GM18858 (cell line): ENCODE measurements around the gene TMEM243.
"Not testable (repeated sequence)": the region's sequence is repeated elsewhere in the genome, so short reads cannot be mapped to it uniquely, and the experiment has no call there.

ENCODE experiments used
- ATAC-seq: cut with Tn5 transposase; IDR thresholded peaks from one replicate; pipeline ENCODE4 v1.9.1; 2021; ENCODE audit not compliant: unreplicated experiment

Gene TMEM243

DNA sequence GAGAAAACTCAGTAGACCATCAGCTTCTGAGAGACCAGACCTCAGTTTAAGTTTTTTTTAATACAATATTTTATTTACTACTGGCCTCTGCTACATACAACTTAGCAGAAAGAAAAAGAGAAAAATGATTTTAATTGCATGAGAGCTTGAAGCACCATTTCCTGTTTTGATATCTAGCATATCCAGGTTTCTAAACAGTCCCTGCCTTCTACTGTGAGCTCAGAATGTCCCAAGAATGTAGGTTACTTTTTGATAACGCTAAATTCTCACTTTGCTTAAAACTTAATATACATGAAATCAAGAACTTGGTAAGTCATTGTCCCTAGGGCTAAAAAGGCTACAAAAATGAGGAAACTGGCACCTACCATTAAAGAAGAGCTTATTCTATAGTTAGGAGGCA, 7.0 kb downstream of the TMEM243 start:
- ATAC-seq = no peak

DNA sequence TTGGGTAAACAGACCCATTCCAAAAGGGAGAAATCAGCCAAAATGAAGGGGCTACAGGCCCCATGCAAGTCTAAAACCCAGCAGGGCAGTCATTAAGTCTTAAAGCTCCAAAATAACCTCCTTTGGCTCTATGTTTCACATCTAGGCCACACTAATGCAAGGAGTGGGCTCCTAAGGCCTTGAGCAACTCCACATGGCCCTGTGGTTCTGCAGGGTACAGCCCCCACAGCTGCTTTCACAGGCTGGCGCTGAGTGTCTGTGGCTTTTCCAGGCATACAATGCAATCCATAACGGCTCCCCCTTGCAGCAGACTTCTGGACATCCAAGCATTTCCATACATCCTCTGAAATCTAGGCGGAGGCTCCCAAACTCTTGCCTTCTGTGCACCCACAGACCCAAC, 9.0 kb downstream of the TMEM243 start:
- ATAC-seq = no peak

DNA sequence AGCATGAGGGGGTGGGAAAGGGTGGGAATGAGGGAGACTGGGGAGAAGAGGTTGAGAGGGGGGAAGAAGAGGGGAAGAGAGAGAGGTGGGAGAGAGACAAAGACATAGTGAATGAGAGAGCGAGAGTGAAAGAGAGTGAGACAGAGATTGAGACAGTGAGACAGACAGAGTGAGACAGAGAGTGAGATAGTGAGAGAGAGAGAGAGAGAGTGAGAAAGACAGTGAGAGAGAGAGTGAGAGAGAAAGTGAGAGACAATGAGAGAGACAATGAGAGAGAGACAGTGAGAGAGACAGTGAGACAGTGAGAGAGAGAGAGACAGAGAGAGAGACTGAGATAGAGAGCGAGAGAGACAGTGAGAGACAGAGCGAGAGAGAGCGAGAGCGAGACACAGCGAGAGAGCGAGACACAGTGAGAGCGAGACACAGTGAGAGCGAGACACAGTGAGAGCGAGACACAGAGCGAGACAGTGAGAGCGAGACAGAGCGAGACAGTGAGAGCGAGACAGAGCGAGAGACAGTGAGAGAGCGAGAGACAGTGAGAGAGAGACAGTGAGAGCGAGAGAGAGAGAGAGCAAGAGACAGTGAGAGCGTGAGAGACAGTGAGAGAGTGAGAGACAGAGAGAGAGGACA, 10.1 kb downstream of the TMEM243 start:
- no peak for ATAC-seq

DNA sequence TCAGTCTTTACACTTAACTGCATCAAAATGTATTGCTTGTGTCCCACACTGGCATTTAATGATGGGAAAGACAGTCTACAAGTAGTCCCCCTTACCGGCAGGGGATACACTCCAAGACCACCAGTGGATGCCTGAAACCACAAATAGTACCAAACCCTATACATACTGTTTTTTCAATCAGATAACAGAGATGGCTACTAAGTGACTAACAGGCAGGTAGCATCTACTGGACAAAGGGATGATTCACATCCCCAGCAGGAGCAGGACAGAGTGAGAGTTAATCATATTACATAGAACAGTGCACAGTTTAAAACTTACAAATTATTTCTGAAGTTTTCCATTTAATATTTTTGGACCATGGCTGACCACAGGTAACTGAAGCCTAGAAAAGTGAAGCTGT, 13.2 kb downstream of the TMEM243 start:
- no peak for ATAC-seq

DNA sequence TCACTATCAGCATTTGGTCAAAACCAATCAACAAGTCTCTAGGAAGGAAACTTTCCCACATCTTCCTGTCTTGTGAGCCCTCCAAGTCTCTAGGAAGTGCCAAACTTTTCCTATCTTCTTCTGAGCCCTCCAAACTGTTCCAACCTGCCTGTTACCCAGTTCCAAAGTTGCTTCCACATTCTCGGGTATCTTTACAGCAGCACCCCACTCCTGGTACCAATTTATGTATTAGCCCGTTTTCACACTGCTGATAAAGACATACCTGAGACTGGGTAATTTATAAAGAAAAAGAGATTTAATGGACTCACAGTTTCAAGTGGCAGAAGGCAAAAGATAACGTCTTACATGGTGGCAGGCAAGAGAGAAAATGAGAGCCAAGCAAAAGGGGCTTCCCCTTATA, 13.8 kb downstream of the TMEM243 start:
- not testable (repeated sequence) for ATAC-seq

DNA sequence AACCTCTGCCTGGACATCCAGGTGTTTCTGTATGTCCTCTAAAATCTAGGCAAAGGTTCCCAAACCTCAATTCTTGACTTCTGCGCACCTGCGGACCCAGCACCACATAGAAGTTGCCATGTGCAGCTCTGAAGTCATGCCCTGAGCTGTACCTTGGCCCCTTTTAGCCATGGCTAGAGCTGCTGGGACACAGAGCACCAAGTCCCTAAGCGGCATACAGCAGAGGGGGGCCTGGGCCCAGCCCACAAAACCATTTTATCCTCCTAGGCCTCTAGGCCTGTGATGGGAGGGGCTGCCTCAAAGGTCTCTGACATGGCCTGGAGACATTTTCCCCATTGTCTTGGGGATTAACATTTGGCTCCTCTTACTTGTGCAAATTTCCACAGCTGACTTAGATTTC, 14.6 kb downstream of the TMEM243 start:
- no peak for ATAC-seq

DNA sequence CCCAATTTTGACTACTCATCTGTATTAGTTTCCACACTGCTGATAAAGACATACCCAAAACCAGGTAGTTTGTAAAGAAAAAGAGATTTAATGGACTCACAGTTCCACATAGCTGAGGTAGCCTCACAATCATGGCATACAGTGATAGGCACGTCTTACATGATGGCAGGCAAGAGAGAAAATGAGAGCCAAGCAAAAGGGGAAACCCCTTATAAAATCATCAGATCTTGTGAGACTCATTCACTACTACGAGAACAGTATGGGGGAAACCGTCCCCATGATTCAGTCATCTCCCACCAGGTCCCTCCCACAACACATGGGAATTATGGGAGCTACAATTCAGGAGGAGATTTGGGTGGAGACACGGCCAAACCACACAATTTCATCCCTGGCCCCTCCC, 15.6 kb downstream of the TMEM243 start:
- ATAC-seq = not testable (repeated sequence)

DNA sequence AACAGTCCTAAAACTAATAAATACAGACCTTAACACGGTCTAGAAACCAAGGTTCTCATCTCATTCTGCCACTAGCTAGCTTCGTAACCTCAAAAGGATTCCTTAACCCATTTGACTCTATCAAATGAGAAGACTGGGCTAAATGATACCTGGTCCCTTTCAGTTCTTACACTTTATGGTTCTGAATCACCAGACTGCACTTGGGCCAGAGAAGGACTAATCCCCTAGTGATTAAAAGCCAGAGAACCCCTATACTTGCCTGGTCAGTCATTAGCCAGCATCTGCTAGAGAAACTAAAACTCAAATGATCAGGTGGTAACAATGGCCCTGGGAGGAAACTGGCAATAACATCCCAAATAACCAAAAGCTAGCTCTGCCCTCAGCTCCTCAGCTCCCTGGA, 16.8 kb downstream of the TMEM243 start:
- ATAC-seq = no peak

DNA sequence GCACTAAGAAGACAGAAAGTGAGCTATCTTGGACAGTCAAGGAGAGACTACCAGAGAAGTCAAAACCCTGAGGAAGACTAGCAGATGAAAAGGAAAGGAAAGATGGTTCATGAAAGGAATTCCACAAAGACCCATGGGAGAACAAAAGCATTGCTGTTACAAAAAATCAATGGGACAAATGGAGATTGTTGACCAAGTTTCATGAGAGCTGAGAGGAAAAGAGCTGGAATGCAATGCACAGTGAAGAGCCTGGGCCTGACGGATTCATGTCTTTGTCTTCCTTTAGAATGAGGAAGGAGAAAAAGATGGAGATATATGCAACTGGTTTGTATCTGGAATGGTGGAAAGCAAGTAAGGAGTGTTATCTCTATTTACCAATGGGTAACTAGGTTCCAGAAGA, 17.3 kb downstream of the TMEM243 start:
- ATAC-seq = no peak

DNA sequence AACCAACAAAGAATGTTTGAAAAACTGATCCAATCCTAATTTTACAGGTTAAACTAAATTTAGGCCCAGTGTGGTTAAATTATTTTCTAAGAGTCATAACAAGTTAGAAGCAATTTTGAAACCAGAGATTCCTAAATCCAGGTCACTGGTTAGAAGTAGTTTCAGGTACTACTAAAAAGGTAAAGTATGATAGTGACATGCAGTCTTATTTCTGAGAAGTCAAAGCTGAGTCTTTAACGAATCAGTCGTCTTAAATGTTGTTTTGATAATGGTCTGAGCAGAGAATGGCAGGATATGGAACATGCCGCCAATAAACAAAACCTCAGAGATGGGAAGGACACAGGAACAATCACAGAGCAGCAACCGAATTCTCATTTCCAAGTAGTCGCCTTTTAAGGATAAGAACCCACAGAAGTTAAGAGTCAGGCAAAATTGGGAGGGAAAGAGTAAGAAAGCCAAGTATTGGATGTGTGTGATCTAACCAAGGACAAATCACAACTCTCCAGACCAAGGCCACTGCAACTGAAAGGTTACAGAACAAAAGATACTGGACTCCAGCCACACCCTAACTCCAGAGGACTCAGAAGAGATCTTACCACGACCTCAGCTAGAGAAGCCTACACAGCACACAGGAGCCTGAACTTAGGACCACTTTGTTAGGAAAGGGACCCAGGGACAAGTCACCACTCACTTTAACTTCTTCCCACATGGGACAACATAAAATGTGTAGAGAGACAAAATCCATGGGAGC, 19.7 kb downstream of the TMEM243 start:
- no peak for ATAC-seq

DNA sequence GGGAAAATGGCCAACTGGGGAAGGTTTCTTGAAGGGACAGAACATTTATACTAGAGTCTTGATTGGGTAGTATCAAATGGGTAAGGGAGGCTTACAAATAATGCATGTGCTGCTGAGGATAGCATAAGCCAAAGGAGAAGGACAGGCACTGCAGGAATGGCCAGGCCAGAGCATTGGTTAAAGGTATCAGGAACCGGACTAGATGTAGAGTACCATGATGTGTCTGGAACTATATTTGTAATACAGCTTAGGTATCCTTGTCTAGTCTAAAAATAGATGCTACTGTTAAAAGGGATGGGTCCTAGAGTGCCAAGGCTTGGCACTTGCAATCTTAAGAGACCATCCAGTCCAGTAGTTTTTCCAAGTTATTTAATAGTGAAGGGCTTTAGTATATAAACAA, 20.3 kb downstream of the TMEM243 start:
- ATAC-seq = no peak

DNA sequence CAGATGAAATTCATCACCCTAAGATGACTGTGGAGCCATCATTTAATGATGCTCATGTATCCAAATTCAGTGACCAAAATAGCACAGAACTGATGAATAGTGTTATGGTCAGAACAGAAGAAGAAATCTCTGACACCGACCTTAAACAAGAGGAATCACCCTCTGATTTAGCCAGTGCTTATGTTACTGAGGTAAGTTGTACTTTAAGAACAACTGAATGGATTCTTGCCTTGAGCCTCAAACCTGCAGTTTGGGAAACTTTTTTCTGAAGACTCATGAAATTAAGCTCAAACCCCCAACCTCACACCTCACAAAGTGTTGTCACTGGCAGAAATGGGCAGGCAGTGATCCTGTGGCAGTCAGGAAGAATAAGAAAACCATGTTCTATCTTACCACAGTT, 25.6 kb downstream of the TMEM243 start:
- no peak for ATAC-seq

DNA sequence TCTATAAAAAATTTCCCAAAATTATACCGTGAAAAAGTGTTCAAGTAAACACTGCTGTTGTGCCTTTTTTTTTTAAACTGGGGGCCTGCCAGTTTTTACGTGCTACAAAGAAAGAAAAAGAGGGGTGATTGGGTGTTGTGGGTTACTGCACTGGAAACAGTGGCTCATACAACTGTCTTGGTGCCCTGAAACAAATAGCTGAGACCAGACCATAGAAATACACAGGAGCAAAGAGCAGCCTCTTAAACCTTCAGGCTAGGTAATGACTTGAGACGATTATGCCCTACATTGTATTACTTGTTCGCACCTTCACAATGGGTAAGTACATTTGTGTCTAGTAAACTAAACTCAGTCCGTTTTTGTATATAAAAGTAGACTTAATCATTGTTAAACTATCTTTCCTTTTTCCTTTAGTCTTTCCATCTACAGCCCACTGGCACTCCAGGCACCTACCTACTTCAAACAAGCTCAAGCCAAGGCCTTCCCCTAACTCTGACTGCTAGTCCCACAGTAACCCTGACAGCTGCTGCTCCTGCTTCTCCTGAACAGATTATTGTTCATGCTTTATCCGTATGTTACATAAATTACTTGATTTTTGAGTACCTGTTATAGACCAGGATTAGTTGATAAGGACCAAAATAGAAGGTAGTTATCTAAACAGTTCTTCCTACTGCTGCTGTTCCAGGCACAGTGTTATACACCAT, 26.6 kb downstream of the TMEM243 start:
- ATAC-seq = no peak

DNA sequence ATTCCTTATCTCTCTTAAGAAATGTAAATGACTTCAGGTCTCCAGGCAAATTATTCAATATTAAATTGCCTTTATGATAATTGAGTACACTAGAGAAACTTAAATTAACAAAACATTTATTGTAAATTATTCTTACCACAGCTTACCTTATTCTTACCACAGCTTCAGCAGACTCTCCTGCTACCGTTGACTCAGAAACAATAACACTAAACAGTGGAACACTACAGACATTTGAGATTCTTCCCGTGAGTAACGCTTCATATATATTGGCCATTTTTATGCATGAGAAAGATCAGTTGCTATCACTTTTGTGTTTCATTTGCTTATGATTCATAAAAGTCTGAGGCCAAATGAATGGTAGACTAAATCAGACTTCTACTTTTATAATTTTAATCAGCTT, 28.7 kb downstream of the TMEM243 start:
- no peak for ATAC-seq

DNA sequence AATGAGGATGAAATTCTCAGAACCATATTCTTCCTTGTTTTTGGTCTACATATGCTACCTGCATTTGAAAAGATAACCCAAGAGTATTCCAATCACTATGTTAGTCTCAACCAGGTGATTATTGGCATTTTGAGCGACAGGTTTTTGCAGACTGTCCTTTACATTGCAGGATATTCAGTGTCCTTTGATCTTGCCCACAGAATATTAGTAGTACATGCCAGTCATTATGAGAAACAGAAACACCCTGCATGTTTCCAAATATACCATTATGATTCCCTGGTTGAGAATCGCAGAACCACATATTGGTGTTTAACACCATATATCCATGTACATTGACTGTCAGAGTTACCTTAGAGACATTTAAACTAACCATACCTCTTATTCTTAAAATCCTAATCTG, 30.6 kb downstream of the TMEM243 start:
- ATAC-seq = no peak

DNA sequence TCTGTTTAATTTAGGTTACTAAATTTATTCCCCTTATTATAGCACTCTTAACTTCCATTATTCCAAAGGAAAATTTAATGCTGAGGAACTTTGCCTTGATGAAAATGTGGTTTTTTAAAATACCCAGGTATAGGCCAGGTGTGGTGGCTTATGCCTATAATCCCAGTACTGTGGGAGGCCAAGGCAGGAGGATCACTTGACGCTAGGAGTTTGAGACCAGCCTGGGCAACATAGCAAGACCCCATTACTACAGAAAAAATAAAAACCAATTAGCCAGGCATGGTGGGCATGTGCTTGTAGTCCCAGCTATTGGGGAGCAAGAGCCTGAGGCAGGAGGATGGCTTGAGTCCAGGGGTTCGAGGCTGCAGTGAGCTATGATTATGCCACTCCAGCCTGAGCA, 32.4 kb downstream of the TMEM243 start:
- ATAC-seq = no peak

DNA sequence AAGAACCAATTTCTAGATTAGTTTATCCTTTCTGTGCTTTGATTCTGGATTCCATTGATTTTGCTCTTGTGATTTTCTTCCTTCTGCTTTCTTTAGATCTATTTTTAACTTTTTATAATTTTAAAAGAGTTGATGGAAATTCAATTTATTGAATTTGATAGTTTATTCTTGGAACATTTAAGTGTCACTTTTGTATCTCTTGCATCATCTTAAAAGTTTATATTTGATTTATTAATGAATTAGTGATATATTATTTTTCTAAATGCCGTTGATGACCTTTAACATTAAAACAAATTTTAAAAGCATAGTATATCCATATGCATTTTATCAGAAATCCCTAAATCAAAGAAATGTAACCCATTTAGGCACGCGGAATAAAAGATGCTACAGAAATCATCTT, 40.4 kb downstream of the TMEM243 start:
- ATAC-seq = no peak

DNA sequence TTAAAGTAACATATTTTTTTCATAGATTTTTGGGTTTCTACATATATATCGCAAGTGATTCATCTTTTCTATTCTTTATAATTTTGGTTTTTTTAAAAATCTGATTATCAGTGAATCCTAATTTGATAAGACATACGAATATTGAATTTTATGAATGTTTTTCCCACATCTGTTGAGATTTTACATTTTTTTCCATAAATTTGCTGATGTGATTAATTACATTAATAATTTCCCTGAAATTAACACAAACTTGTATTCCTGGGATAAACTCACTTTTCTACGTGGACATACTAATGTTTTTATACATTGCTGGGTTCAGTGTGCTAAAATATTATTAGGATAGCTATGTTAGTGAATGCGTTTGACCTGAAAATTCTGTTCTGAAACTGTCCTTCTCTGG, 41.2 kb downstream of the TMEM243 start:
- no peak for ATAC-seq

DNA sequence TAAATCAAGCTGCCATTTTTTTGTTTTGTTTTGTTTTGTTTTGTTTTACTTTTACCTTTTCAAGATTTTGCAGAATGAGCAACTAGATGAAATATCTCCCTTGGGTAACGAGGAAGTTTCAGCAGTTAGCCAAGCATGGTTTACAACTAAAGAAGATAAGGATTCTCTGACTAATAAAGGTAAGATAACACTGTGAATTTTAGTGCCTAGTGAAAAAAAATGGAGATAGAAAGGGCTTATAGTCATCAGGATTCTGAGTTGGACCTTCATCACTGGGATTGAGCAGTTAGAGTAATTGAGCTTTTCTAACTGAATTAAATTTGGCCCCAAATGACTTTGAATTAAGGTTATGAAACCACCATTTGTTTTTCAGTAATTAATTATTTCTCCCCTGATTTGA, 46.1 kb downstream of the TMEM243 start:
- ATAC-seq = no peak

DNA sequence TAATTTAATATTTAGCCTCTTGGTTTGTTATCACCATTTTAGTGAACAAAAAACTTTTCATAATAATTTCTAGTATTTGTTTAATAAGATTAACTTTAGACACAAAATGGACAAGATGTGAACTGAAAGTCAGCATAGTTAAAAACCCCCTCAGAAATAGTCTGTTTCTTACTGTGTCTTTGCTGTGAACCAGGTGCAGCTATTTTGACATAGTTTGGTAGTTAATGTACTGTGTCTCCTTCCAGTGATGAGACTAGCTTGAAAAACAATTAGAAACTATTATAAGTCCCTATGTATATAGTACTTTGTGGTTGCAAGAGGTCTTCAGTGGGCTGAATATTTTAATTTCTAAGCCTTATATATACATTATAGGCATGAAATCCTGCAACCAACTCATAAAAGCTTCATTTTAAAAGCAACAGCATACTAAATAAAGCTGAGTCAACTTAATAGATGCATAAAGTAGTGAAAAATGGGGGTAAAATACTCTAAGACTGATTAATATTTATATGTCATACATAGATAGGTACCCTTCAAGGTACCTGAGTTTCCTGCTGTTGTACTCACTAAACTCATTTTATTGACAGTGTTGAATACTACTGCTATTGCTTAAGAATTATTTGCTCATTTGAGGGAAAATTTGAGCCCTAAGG, 48.1 kb downstream of the TMEM243 start:
- no peak for ATAC-seq

DNA sequence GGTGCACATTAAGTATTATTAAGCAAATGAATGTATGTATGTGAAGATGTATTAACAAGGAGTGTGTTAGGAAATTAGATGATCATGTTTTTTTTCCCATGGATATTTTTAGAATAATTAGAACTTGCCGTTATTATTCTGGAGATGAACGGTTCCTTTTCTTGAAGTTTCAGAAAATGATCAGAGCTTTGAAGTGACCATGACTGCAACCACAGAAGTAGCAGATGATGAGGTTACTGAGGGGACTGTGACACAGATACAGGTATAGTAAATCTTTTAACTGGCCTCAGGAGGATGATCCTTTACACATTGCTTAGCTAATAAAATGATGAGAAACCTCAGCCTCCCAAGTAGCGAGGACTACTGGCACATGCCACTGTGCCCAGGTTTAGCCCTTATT, 48.7 kb downstream of the TMEM243 start:
- ATAC-seq = no peak

DNA sequence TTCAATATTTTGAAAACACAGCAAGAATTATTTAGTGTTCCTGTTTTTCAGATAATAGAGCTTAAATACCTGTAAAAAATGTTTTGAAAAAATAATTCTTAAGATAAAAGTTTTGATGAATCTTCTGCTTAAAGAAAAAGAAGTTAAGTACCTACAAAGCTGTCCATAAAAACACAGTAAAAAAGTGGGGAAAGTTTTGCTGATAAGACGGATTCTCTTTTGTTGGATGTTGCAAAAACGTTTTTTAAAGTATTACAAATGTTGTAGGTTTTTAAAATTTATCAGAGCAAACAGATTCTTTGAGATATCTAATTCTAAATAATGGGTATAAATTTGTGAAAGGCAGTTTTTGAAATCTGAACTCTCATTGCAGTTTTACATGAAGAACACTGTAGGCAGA, 55.1 kb downstream of the TMEM243 start:
- no peak for ATAC-seq
